ENCODE measurements around the gene KIAA0232.

Gene KIAA0232

GRCh38 chr4:6908432-6909112, 126.0 kb downstream of the KIAA0232 start:
- DNase-seq = no peak

- peak; percentile 95 for DNase-seq
Observed at GRCh38 chr4:6909113-6909969, 126.8 kb downstream of the KIAA0232 start, which contains the start of gene TBC1D14. Gene TBC1D14 (plus strand): TSS chr4:6909826. CDS start chr4:6923390, 13,564 bp downstream.

- DNase-seq = peak; percentile 78
Observed at GRCh38 chr4:6909970-6910339, 127.4 kb downstream of the KIAA0232 start.

- DNase-seq = no peak
Observed at GRCh38 chr4:6910340-6910959, 127.9 kb downstream of the KIAA0232 start.

- peak; percentile 55 for DNase-seq
Observed at GRCh38 chr4:6910960-6911874, 128.7 kb downstream of the KIAA0232 start.

GRCh38 chr4:6911917-6912316, 129.4 kb downstream of the KIAA0232 start:
- peak; percentile 34 for DNase-seq

GRCh38 chr4:6912441-6912840, 129.9 kb downstream of the KIAA0232 start:
- peak; percentile 46 for DNase-seq

- peak; percentile 30 for DNase-seq
Observed at GRCh38 chr4:6913350-6913905, 130.9 kb downstream of the KIAA0232 start.

- peak; percentile 56 for DNase-seq
Observed at GRCh38 chr4:6914448-6914847, 131.9 kb downstream of the KIAA0232 start.

- DNase-seq = peak; percentile 53
Observed at GRCh38 chr4:6915041-6916005, 132.8 kb downstream of the KIAA0232 start.

GRCh38 chr4:6916069-6916586, 133.6 kb downstream of the KIAA0232 start:
- peak; percentile 41 for DNase-seq

- peak; percentile 89 for DNase-seq
Observed at GRCh38 chr4:6916587-6917460, 134.3 kb downstream of the KIAA0232 start.

GRCh38 chr4:6917461-6918271, 135.1 kb downstream of the KIAA0232 start:
- DNase-seq = peak; percentile 75

GRCh38 chr4:6918338-6918737, 135.8 kb downstream of the KIAA0232 start:
- peak; percentile 65 for DNase-seq

- peak; percentile 48 for DNase-seq
Observed at GRCh38 chr4:6920171-6920570, 137.6 kb downstream of the KIAA0232 start.

GRCh38 chr4:6923507-6923906, 141.0 kb downstream of the KIAA0232 start:
- no peak for DNase-seq

GRCh38 chr4:6924361-6924779, 141.8 kb downstream of the KIAA0232 start:
- no peak for DNase-seq

GRCh38 chr4:6925357-6925836, 142.9 kb downstream of the KIAA0232 start:
- no peak for DNase-seq
